A549 (cell line): ENCODE measurements around the gene TAS2R5.

Source experiments
- KDM5A ChIP-seq: fragments of 200-600 bp; sonication (generic); IDR thresholded peaks from 2 replicates; pipeline ENCODE4 v1.6.1; 2016; ENCODE audit warnings: antibody characterized with exemption, mild to moderate bottlenecking
- TF ChIP-seq, protein P1 (sequence below): fragments of 250-450 bp; sonication (Bioruptor Pico); IDR thresholded peaks from 2 replicates; pipeline ENCODE4 v1.5.0; 2021; ENCODE audit warnings: mild to moderate bottlenecking, moderate library complexity, borderline replicate concordance

DNA sequence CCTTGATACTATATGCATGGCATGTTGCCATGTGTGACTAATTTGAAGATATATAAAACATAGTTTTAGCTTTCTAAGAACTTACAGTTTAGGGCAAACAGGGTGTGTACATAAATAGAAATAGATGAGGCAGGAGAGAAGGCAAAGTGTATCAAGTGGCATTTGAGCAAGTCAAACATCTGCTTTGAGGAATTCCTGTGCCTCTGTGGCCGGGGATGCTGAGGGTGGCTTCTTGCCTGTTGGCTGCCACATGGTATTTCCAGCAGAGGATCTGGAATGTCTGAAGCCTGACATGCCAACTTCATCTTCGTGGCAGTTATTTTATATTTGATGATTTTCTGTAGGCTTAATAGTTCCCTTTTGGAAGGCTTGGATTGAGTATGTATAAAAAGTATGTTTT is 45.9 kb upstream of the TAS2R5 start:
- TF ChIP-seq KDM5A = no peak
- TF ChIP-seq, protein P1, sequence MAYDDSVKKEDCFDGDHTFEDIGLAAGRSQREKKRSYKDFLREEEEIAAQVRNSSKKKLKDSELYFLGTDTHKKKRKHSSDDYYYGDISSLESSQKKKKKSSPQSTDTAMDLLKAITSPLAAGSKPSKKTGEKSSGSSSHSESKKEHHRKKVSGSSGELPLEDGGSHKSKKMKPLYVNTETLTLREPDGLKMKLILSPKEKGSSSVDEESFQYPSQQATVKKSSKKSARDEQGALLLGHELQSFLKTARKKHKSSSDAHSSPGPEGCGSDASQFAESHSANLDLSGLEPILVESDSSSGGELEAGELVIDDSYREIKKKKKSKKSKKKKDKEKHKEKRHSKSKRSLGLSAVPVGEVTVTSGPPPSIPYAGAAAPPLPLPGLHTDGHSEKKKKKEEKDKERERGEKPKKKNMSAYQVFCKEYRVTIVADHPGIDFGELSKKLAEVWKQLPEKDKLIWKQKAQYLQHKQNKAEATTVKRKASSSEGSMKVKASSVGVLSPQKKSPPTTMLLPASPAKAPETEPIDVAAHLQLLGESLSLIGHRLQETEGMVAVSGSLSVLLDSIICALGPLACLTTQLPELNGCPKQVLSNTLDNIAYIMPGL (CRISPR knock-in tag) = no peak
